ENCODE data around the gene DHH. TPM values are rescaled to one million over a fixed set of nuclear protein-coding genes. Genes with fewer than 3 reads are reported as not detected.

DHH gene
- polyA plus RNA-seq, 2 of the 4 experiments (the other 2 are of a cell fraction), result not detected

DNA sequence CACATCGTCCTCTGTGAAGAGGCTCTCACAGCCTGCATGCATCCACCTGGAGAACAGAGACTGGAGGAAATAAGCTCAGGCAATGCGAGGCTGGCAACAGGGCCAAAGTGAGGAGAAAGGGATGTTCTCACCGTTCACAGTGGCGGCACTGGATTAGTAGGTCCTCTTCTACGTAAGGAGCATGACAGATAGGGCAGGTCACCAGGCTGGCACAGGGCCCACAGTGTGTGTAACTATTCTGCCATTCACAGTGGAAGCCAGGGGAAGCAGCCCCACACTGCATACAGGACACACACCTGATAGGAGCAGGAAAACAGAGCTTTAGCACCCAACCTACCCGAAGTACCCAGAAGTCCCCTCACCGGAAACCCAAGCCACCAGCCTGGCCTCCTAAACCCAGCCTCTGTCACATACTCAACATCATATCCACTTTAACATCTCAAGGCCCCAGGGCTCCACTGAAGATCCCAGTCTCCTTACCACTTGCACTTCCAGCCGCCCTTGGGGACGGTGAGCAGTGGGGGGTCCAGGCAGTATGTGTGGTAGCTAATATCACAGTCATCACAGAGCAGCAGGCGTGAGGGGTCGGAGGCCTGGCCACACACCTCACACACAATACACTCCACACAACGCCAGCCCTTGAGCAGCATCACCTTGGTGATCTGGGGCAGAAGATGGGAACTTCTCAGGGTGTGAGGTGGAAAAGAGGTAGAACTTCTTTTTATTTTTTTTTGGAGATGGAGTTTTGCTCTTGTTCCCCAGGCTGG, 48.3 kb downstream of the DHH start:
- FAIRE-seq, result no peak
- ChIA-PET POLR2A (interaction anchor here (0.6 kb wide), 1 partner anchor 22 kb away, joined by 5 read pairs; no protein-coding TSS in a partner anchor), CTCF (interaction anchor here (0.7 to 2.3 kb wide), 11 partner anchors 16 to 231 kb away, joined by 3 to 8 read pairs (median 3); partner anchors contain the start of gene TUBA1B)
- DNase-seq (ENCODE audit: low read depth in 1 of 2, low spot score in 1 of 2), result no peak
- Histone ChIP-seq H3K27ac (no peak overlapping the region), H3K4me2 (no peak overlapping the region), H3K4me1 (peaks cover 15% of the 10 kb centered on the region), H3K4me3 (no peak overlapping the region), H3K9me3 (no peaks in the 10 kb centered on the region)
- no peak for TF ChIP-seq BHLHE40 (IDR thresholded peaks at IDR 0.05; ENCODE audit: low read depth, low read length)
- no peak for TF ChIP-seq ZSCAN20 (CRISPR knock-in tag; IDR thresholded peaks at IDR 0.05)
- TF ChIP-seq ATOH8 (CRISPR knock-in tag; IDR thresholded peaks at IDR 0.05; ENCODE audit: low read depth), result no peak
- TF ChIP-seq RCOR1 (IDR thresholded peaks at IDR 0.05; ENCODE audit: low read depth, low read length), result no peak
- no peak for TF ChIP-seq KDM1A (IDR thresholded peaks at IDR 0.05; ENCODE audit: low read depth)
- no peak for TF ChIP-seq ZC3H11A (IDR thresholded peaks at IDR 0.05)
- no peak for ATAC-seq
- 91% methylated on average over 12 of the region's 12 CpGs for WGBS (ENCODE audit: missing lambda C conversion rate)

DNA sequence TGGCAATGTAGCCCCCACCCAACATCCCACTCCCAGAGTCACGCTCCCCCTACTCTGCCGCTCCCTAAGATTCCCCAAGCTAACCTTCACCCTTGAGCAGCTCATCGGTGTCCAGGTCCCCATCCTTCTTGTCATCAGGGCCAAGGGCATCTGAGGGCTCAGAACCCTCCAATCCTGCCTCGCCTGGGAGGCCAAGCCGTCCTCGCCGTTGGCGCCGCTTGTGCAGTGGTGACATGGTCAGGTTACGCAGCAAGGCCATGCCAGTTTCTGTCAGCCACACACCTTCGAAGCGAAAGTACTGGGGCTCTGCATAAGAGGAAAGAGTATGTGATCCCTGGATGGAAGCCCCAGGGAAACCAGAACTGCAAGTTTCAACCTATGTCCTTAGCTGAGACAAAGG, 49.9 kb downstream of the DHH start:
- FAIRE-seq, result no peak
- Histone ChIP-seq H3K4me3 (no peak overlapping the region), H3K27ac (no peak overlapping the region), H3K4me2 (no peak overlapping the region), H3K9me3 (no peaks in the 10 kb centered on the region), H3K4me1 (peaks cover 4% of the 10 kb centered on the region)
- no peak for TF ChIP-seq KDM5A (IDR thresholded peaks at IDR 0.05)
- no peak for TF ChIP-seq PHF8 (IDR thresholded peaks at IDR 0.05; ENCODE audit: borderline replicate concordance, low read depth)
- no peak for TF ChIP-seq TFCP2L1 (CRISPR knock-in tag; IDR thresholded peaks at IDR 0.05)
- TF ChIP-seq POLR2AphosphoS2 (conservative IDR thresholded peaks at IDR 0.05; ENCODE audit: low read length), result no peak
- TF ChIP-seq ZSCAN20 (CRISPR knock-in tag; IDR thresholded peaks at IDR 0.05), result no peak
- TF ChIP-seq EP300 (IDR thresholded peaks at IDR 0.05), result no peak
- no peak for TF ChIP-seq JUNB (IDR thresholded peaks at IDR 0.05)
- no peak for TF ChIP-seq USF2 (IDR thresholded peaks at IDR 0.05)
- no peak for TF ChIP-seq POLR2A (IDR thresholded peaks at IDR 0.05; ENCODE audit: low read length)
- TF ChIP-seq HEYL (CRISPR knock-in tag; IDR thresholded peaks at IDR 0.05), result no peak
- TF ChIP-seq ZFP36 (IDR thresholded peaks at IDR 0.05; ENCODE audit: borderline replicate concordance, partially characterized antibody), result no peak
- no peak for TF ChIP-seq KDM1A (IDR thresholded peaks at IDR 0.05; ENCODE audit: low read depth)
- no peak for TF ChIP-seq TP53 (CRISPR knock-in tag; IDR thresholded peaks at IDR 0.05)
- DNase-seq (ENCODE audit: low read depth in 1 of 2, low spot score in 1 of 2), result no peak
- POLR2A ChIA-PET, result no interaction called here
- no peak for ATAC-seq
- CTCF ChIA-PET, result interaction anchor here (0.8 to 3.8 kb wide), 13 partner anchors 14 to 57 kb away, joined by 3 to 34 read pairs (median 5); partner anchors contain the start of gene KMT2D
- 96% methylated on average over 12 of the region's 12 CpGs for whole genome bisulfite sequencing (ENCODE audit: missing lambda C conversion rate)

GRCh38 chr12:49043856-49044258, 50.7 kb downstream of the DHH start:
- Histone ChIP-seq H3K4me3 (no peak overlapping the region), H3K9me3 (no peaks in the 10 kb centered on the region), H3K4me2 (no peak overlapping the region), H3K27ac (no peak overlapping the region), H3K4me1 (no peaks in the 10 kb centered on the region)
- FAIRE-seq (no peak), DNase-seq (ENCODE audit: low read depth in 1 of 2, low spot score in 1 of 2) (peak; percentile 73 to 74), ATAC-seq (peak; percentile 62 to 86; a peak in 5 of 6 replicates)
- 69% methylated on average over 11 of the region's 11 CpGs for WGBS (ENCODE audit: missing lambda C conversion rate)
- ChIA-PET POLR2A (no interaction called here), CTCF (interaction anchor here (0.7 to 3.8 kb wide), 24 partner anchors 9 to 207 kb away, joined by 3 to 34 read pairs (median 5); partner anchors contain the start of gene KMT2D)
- TF ChIP-seq KDM1A (IDR thresholded peaks at IDR 0.05; ENCODE audit: low read depth), result no peak
- TF ChIP-seq, protein P1, sequence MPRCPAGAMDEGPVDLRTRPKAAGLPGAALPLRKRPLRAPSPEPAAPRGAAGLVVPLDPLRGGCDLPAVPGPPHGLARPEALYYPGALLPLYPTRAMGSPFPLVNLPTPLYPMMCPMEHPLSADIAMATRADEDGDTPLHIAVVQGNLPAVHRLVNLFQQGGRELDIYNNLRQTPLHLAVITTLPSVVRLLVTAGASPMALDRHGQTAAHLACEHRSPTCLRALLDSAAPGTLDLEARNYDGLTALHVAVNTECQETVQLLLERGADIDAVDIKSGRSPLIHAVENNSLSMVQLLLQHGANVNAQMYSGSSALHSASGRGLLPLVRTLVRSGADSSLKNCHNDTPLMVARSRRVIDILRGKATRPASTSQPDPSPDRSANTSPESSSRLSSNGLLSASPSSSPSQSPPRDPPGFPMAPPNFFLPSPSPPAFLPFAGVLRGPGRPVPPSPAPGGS (IDR thresholded peaks at IDR 0.05), result no peak
- no peak for TF ChIP-seq CBX8 (IDR thresholded peaks at IDR 0.05)
- peak; percentile 55 for TF ChIP-seq CTCF (IDR thresholded peaks at IDR 0.05)
- TF ChIP-seq HES2 (IDR thresholded peaks at IDR 0.05), result no peak
- TF ChIP-seq RNF2 (IDR thresholded peaks at IDR 0.05; ENCODE audit: borderline replicate concordance, low read depth), result no peak
- TF ChIP-seq EHMT2 (IDR thresholded peaks at IDR 0.05; ENCODE audit: low read depth), result no peak
